ENCODE data around the gene TESMIN.
A peak's percentile ranks its signal among the peaks of the same experiment; 100 is the strongest.

Gene TESMIN

GRCh38 chr11:68751331-68751856, at the start of gene TESMIN:
Gene TESMIN (minus strand): TSS chr11:68751520. CDS start chr11:68750660, 860 bp downstream.
- no peak for DNase-seq (ENCODE audit: low read depth)

- no peak for DNase-seq (ENCODE audit: low read depth)
Measured at GRCh38 chr11:68798221-68798813, 47.0 kb upstream of the TESMIN start.

GRCh38 chr11:68796801-68797200, 45.5 kb upstream of the TESMIN start:
- DNase-seq (ENCODE audit: low read depth): no peak

- DNase-seq (ENCODE audit: low read depth): peak; percentile 32
Measured at GRCh38 chr11:68792400-68792966, 41.2 kb upstream of the TESMIN start.

GRCh38 chr11:68784653-68785052, 33.3 kb upstream of the TESMIN start:
- DNase-seq (ENCODE audit: low read depth): no peak

- DNase-seq (ENCODE audit: low read depth): no peak
Measured at GRCh38 chr11:68783216-68783821, 32.0 kb upstream of the TESMIN start.

GRCh38 chr11:68782711-68783110, 31.4 kb upstream of the TESMIN start:
- DNase-seq (ENCODE audit: low read depth): no peak

- no peak for DNase-seq (ENCODE audit: low read depth)
Measured at GRCh38 chr11:68780829-68781228, 29.5 kb upstream of the TESMIN start.

GRCh38 chr11:68778205-68778604, 26.9 kb upstream of the TESMIN start:
- DNase-seq (ENCODE audit: low read depth): no peak

- no peak for DNase-seq (ENCODE audit: low read depth)
Measured at GRCh38 chr11:68776442-68777235, 25.3 kb upstream of the TESMIN start.

GRCh38 chr11:68775951-68776388, 24.6 kb upstream of the TESMIN start:
- no peak for DNase-seq (ENCODE audit: low read depth)

GRCh38 chr11:68774194-68774585, 22.9 kb upstream of the TESMIN start:
- no peak for DNase-seq (ENCODE audit: low read depth)

GRCh38 chr11:68773521-68774193, 22.3 kb upstream of the TESMIN start:
- no peak for DNase-seq (ENCODE audit: low read depth)

GRCh38 chr11:68772936-68773335, 21.6 kb upstream of the TESMIN start:
- no peak for DNase-seq (ENCODE audit: low read depth)

- DNase-seq (ENCODE audit: low read depth): no peak
Measured at GRCh38 chr11:68770781-68771180, 19.5 kb upstream of the TESMIN start.

GRCh38 chr11:68767672-68768071, 16.4 kb upstream of the TESMIN start:
- DNase-seq (ENCODE audit: low read depth): no peak

- no peak for DNase-seq (ENCODE audit: low read depth)
Measured at GRCh38 chr11:68766786-68767185, 15.5 kb upstream of the TESMIN start.

- no peak for DNase-seq (ENCODE audit: low read depth)
Measured at GRCh38 chr11:68764746-68765145, 13.4 kb upstream of the TESMIN start.

GRCh38 chr11:68763926-68764657, 12.8 kb upstream of the TESMIN start:
- no peak for DNase-seq (ENCODE audit: low read depth)

GRCh38 chr11:68763181-68763721, 11.9 kb upstream of the TESMIN start:
- no peak for DNase-seq (ENCODE audit: low read depth)

GRCh38 chr11:68762481-68762880, 11.2 kb upstream of the TESMIN start:
- no peak for DNase-seq (ENCODE audit: low read depth)
